Esophagus squamous epithelium (tissue), 4 donors: ENCODE data around the gene SLAIN1.

Source experiments
- POLR2A ChIP-seq, 4 donors: fragments of 450-650 bp; IDR thresholded peaks; one replicate each; pipeline ENCODE4 v1.6.1; 2017; ENCODE audit warnings: antibody characterized with exemption in 4 of 4, mild to moderate bottlenecking in 4 of 4, moderate library complexity in 3 of 4
- TF ChIP-seq, protein P1 (sequence below), 6 experiments: fragments of 450-650 bp in 4 of 6; fragments of 200-600 bp in 2 of 6; sonication (generic) in 2 of 6; IDR thresholded peaks; one replicate each; pipeline ENCODE4 v1.5.1; 2016 to 2019; ENCODE audit warnings: antibody characterized with exemption in 6 of 6, mild to moderate bottlenecking in 4 of 6, moderate library complexity in 4 of 6

- TF ChIP-seq, protein P1, sequence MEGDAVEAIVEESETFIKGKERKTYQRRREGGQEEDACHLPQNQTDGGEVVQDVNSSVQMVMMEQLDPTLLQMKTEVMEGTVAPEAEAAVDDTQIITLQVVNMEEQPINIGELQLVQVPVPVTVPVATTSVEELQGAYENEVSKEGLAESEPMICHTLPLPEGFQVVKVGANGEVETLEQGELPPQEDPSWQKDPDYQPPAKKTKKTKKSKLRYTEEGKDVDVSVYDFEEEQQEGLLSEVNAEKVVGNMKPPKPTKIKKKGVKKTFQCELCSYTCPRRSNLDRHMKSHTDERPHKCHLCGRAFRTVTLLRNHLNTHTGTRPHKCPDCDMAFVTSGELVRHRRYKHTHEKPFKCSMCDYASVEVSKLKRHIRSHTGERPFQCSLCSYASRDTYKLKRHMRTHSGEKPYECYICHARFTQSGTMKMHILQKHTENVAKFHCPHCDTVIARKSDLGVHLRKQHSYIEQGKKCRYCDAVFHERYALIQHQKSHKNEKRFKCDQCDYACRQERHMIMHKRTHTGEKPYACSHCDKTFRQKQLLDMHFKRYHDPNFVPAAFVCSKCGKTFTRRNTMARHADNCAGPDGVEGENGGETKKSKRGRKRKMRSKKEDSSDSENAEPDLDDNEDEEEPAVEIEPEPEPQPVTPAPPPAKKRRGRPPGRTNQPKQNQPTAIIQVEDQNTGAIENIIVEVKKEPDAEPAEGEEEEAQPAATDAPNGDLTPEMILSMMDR (IDR thresholded peaks at IDR 0.05), result no peak
- no peak for TF ChIP-seq POLR2A (IDR thresholded peaks at IDR 0.05)
These were observed 20.0 kb downstream of the SLAIN1 start for GRCh38 chr13:77717508-77717907.
